HG03575 (cell line): ENCODE results near the gene CLEC16A.
"Not testable (repeated sequence)": the region's sequence is repeated elsewhere in the genome, so short reads cannot be mapped to it uniquely, and the experiment has no call there.

ENCODE experiments used
- ATAC-seq: cut with Tn5 transposase; IDR thresholded peaks from one replicate; pipeline ENCODE4 v1.9.1; 2021; ENCODE audit not compliant: unreplicated experiment, insufficient number of reproducible peaks, low FRiP score; ENCODE audit errors: extremely low read depth

Gene CLEC16A

DNA sequence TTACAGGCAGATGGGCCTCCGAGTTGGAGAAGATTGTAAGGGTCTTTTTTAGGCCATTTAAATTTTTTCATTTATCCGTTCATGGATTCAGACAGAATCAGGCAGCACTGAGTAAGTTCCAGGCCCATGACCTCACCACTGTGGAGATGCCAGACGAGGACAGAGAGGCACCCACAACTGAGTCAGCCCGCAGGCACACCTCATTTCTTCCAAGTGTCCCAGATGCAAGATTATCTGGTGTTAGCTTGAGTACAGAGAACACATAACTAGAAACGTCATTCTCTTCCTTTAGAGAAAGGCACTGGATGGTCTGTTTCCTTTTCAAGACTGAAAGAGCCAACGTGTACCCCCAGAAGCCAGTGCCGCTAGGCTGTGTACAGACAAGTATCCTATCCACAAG lies 16.9 kb downstream of the CLEC16A start:
- no peak for ATAC-seq

DNA sequence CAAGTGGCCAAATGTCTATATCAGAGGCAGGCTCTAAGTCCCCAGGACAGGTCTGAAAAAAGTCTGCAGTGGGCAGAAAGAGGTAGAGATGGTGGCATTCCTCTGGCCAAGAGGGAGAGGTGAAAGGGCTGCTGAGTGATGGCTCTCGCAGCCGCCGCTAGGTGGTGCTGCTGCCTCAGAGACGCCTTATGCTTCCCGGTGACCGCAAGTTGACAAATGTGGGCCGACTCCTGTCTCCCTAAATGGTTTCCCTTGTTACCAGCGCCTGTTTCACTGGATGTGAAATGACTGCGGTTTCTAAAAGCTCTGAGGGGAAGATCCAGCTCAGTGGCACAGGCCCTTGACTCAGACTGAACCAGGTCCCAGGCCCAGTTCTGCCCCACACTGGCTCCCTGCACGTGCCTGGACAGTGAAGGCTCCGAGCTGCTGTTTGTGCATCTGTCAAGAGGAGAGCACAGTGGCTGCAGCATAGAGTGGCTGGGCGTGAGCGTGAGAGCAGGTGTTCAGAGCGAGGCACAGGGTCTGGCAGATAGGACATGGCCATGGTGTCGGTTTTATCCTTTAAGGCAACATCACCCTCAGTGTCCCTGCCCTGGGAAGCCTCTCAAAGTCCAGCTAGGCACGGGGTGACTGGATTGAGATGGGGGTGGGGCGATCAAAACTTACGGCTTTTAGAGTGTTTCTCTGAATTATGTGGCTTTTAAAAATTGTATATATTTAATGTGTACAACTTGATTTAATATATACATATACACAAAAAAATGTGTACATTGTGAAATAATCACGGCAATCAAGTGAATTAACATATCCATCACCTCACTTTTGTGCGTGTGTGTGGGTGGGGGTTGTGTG lies 19.9 kb downstream of the CLEC16A start:
- no peak for ATAC-seq

DNA sequence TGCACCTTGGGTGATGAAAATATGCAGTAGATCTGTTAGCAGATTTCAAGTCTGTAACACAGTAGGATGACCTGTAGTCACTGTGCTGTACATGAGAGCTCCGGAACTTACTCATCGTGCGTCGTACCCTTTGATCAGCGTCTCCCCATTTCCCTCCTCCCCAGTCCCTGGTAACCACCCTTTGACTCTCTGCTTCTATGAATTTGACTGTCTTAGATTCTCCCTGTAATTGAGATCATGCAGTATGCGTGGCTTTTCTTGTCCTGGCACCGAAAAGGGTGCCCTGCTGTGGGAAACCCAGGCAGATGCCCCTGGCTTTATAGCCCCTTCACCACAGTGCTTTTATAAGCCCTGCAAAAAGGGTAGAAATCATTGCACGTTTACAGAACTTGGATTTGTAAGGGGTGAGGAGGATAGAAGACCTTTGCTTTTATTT lies 20.5 kb downstream of the CLEC16A start:
- ATAC-seq = no peak

DNA sequence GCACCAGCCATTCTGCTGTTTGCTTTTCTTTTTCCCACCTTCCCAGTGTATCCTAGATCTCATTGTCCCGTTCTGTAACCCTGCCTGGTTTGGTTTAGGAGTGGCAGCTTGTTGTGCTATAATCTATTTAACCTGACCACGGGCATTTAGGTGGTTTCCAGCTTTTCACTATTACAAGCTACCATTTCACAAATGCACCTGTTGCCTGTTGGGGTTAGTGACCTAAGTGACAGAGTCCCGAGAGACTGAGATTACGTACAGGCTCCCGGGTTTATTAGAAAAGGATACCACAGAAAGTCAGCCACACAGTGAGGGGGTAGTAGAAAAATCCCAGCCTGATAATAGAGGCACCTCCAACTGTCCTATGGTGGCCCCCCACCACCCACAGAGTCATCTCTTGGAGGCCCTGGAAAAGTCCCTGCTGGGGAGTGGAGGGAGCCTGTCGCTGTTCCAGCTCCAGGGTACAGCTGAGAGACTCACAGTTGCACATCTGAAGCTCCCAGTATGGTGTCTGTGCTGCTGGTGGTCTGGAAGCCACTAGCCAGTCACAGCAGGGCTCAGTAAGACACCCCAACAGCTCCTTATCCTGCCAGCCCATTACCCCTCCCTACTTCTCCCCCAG lies 21.2 kb downstream of the CLEC16A start:
- ATAC-seq = peak; percentile 44

DNA sequence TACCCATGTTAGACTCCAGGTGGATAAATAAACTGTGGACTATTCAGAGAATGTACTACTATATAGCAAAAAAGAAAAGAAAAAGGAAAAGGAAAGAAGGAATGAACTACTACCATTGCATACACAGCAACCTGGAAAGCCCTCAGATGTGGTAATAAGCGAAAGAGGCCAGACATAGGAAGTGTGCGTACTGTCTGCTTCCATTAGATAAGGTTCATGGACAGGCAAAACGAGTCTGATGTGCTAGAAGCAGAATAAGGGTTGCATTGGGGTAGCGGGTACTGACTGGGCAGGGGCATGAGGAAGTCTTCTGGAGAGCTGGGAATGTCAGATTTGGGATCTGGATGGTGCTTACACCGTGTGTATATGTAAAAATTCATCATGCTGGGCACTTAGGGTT lies 21.8 kb downstream of the CLEC16A start:
- no peak for ATAC-seq

DNA sequence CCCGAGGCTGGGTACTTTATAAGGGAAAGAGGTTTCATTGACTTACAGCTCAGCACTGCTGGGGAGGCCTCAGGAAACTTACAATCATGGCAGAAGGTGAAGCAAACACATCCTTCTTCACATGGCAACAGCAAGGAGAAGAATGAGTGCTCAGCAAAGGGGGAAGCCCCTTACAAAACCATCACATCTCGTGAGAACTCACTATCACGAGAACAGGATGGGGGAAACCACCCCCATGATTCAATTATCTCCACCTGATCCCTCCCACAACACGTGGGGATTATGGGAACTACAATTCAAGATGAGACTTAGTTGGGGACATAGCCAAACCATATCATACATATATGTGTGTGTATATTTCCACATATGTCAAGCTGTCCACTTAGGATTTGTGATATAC lies 22.2 kb downstream of the CLEC16A start:
- ATAC-seq = not testable (repeated sequence)

DNA sequence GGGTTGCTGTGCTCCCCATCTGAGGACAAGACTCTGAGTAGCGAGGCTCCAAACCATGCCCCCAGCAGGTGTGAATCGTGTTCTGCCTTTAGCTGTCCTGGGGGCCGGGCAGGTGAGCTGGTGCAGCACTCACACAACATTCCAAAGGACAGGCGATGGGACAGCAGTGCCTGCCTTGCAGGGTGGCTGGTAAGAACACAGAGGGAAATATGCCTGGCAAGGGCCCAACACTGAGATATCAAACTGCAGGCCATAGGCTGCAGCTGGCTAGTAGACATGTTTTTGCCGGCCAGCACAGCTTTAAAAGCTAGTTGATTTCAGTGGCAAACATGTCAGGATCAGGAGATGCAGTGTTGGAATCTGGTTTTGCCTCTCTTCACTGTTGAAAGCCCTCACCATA lies 23.6 kb downstream of the CLEC16A start:
- ATAC-seq = no peak

DNA sequence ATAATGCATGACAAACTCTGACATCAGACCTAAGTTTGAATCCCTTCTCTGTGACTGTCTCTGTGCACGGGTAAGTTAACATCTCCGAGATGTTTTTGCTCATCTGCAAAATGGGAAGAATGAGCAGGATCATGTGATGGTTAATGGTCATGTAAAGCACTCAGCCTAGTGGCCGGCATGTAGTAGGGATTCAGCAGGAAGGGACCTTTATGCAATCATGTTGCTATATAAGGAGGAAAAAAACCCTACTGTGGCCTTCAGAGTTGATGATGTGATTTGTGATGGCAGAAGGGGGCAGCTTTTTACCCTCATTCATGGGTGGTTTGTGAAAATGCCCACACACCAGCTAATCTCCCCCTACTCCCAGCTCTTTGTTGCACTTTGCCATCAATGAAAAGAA lies 24.1 kb downstream of the CLEC16A start:
- ATAC-seq = no peak

DNA sequence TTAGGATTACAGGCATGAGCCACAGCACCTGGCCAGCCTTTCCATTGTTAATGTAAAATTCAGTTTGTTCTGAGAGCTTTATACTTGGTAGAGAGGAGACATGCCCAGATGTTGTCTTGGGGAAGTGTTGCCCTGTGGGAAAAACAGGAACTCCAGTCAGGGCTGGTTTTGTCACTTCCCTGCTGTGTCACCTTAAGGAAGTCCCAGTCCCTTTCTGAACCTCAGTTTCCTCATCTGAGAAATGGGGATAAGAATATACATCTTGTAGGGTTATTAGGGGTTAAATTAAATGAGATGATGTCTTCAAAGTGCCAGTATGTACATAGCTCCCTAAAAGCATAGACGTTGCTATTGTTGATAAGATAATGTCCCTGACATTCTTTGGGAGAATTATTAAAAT lies 25.3 kb downstream of the CLEC16A start:
- no peak for ATAC-seq

DNA sequence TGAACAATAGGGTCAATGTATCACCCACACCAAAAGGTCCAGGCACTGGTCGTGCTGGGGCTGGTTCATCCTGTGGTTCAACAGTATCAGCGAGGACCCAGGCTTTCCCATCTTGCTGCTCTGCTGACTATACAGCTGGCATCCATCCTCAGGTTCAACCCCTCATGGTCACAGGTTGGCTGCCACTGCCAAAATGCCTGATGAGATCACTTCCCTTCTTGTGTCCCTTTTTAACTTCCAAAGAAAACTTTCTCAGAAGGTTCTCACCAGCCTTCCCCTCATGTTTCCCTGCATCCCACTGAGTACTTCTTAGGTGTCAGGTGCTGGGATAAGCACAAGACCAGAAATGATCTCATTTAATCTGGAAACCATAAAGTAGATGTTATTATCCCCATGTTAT lies 25.7 kb downstream of the CLEC16A start:
- no peak for ATAC-seq

DNA sequence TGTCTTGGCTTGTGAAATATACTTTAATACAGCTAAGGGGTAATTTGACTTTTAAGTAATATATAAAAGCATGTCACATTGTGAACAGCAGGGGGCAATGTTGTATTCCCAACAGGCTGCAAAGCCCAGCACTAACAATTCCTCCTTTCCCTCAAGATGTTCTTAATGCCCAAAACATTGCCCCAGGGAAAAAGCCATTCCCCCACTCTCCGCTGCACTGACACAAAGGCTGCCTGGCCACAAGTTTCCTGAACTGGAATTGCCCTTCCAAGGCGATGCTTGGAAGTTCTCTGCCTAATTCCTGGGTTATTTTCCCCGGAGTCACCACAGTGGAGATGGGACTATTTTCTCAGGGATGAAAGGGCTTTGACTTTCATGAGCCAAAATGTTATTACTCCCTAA lies 27.2 kb downstream of the CLEC16A start:
- ATAC-seq = no peak

DNA sequence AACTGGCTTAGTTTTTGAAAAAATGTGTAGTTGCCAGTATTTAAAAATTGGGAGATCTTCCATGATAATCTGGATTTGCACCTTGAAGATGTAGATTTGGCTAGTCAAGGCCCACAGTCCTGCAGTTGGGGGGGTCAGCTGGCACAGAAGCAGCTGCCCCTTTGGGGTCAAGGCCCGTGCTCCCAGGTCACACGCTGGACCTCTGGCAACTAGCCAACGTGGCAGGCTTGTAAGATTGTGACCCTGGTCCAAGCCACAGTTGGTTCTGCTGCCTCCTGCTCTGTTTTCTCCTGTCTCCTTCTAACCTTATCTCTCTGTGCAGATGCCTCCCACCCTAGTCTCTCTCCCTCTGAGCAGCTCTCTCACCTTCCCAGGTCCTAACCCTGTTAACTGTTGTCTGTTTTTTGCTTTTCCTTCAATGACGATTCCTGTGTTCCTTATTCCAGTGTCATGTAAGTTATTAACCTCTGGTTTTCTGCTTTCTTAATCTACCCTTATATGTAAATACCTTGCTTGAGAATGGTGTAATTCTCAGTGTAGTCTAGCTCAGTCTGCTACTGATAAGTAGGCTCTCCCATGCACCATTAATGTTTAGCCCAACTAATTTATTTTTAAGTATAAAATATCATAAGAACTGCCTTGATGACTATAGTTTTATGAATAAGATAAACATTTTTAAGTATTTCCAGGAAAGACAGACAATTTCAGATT lies 27.9 kb downstream of the CLEC16A start:
- ATAC-seq = no peak

DNA sequence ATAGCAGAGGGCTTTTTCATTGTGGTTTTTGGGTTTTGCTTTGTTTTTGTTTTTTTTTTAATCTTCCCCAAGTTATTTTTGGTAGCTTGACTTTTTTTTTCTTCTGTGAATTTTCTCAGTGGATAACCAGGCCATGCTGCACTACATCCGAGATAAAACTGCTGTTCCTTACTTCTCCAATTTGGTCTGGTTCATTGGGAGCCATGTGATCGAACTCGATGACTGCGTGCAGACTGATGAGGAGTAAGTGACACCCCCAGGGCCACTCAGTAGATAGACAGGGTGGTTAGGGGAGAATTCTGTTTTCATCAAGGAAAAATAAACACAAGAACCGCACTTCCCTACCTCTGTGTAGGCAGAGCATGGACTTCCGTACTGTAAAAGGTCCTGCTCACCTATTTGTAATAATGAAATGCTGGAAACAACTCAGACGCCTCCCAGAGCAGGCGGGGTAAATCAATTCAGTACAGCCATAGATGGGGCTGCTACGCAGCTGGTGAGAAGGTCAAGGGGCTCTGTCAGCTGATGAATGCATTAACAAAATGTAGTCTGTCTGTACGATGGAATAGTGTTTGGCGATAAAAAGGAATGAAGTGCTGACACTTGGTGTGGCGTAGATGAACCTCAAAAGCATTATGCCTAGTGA lies 28.6 kb downstream of the CLEC16A start:
- ATAC-seq = no peak

DNA sequence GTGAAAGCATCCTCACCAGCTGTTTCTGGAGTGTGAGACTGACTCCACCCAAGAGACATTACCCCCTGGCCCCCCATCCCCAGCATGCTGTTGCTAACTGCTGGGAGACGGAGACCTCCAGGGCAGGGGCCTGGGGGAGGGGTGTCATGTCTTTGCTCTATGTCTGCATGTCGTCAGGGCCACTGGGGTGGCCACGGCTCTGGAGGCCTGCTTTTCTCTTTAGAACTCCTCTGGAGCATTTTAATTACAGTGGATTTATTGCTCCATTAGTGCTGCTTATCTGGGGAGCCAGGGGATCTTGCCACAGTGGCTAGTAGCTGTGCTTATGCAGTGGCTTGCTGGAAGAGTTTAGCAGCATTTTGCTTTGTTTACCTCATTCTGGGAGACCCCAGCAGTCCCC lies 32.3 kb downstream of the CLEC16A start:
- ATAC-seq = no peak

DNA sequence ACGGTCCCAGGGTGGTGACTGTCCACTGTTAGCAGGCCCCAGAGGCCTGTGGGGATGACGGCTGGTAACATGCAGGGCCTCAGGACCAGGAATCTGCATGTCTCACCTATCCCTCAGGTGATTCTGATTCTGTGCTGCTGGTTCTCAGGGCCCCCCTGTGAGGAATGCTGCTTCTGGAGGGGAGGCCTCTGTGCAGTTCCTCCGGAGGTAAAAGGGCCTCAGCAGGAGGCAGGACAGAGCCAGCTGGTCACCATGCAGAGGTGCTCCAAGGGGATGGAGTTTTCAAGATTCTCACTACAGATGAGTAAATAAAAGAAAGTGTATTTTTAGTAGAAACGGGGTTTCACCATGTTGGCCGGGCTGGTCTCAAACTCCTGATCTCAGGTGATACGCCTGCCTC lies 33.8 kb downstream of the CLEC16A start:
- no peak for ATAC-seq

DNA sequence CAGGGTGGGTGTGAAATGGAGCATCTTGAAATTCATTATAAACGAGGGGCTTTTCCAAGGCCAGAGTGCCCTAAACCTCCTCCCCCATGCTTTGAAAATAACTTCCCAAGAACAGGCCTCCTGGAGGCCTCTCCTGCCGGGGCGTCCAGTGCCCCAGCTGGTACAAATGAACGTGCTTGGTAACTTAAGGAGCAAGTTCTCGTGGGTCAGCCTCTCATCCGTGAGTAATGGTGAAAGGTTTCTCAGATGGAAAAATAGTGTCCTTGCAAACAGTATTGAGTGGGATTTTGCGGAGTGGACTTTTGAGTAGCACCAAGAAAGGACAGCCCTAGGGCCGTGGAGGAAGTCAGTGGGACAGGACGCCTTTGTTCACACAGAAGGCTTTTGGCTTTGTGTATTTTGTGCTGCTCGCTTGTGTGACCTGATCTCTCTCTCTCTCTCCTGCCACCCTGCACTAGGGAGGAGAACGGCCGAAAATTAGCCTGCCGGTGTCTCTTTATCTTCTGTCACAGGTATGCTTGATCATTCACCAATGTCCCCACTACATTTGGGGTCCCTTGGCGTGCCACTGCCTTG lies 34.6 kb downstream of the CLEC16A start:
- ATAC-seq = no peak

DNA sequence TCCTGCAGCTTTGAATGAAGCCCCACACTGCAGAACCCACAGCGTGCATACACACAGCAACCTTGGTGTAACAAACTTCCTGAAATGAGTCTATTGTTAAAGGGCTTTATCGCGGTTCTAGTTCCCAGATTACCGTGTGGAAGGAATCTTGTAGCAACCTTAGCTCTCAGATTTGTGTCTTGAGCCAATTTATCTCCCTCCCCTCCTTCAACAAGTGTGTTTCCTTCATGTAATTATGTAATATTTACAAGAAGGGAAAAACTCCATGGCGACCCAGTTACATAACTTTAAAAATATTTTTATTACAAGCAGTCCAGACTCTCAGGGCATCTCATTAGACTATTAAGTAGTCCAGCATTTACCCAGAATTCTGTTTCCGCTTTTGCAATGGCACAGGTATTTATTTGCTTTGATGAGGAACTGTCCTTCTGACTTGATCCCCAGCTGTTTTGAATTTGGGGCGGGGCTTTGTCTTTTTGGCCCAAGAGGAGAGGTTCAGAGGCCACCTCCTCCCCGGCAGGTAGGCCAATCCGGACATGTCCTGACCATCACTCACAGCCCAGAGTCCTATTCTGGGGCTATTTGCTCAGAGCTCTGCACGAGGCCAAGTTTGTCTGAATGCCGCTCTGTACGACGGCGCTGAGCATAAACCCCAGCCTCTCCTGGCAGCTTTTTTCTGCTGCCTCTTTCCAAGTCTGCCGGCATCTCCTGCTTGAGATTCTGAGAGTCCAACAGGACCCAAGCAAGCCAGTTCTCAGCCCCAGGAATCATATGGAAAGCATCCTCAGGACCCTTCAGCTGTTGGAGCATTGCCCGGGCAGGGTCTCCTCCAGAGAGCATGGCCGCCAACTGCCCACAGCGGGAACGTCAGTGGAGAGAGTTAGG lies 35.6 kb downstream of the CLEC16A start:
- ATAC-seq = no peak

DNA sequence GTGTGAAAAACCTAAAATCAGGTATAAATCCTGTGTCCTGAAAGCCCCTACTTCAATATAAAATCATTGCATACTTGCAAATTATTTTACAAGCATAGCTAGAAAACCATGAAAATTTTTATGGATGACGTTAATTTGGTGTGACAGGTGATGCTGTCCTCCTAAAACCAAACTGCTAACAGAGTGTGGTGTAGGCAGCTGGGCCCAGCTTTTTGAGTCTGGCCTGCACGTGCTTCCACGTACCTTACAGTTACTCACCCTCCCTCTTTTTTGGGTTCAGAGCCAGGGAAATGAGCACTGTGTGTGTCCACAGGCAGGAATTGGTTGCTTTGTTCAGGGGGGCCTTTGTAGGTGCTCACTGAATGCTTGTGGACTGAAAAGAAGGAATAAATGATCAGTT lies 36.4 kb downstream of the CLEC16A start:
- no peak for ATAC-seq
